Activated naive CD4-positive, alpha-beta T cell treated with anti-CD3 and anti-CD28 coated beads, Interleukin-2, amount 50 U/mL, for 72 hours (primary cell): Measurements from ENCODE around the gene TBC1D22A. TPM values are rescaled to one million over a fixed set of nuclear protein-coding genes. Genes with fewer than 3 reads are reported as not detected.
"Not testable (repeated sequence)": the region's sequence is repeated elsewhere in the genome, so short reads cannot be mapped to it uniquely, and the experiment has no call there.

Experiments
- ATAC-seq, 2 donors: fragments of 150-1000 bp; cut with Tn5 transposase; 2 replicates each; pipeline ENCODE4 v1.10.0; 2021; ENCODE audit warnings: mild to moderate bottlenecking in 2 of 2, moderate library complexity in 2 of 2
- DNase-seq, 2 donors: peaks; one replicate each; pipeline ENCODE4 v3.0.0; 2021 to 2022; ENCODE audit warnings: low spot score in 2 of 2
- H3K27ac Mint-ChIP-seq, 2 donors: one replicate each; pipeline ENCODE4 v1.8.0; 2022; ENCODE audit warnings: mild to moderate bottlenecking in 2 of 2, mixed read lengths in 2 of 2
- H3K36me3 Mint-ChIP-seq, 2 donors: one replicate each; pipeline ENCODE4 v1.8.0; 2022; ENCODE audit warnings: mixed read lengths in 2 of 2
- H3K9me3 Mint-ChIP-seq, 2 donors: one replicate each; pipeline ENCODE4 v1.8.0; 2022; ENCODE audit warnings: mixed read lengths in 2 of 2
- total RNA-seq, 2 donors: library from RNA; stranded (reverse); gene quantifications; one replicate each; pipeline ENCODE4 v1.2.3, GENCODE V29; 2022

TBC1D22A gene
- total RNA-seq, 2 donors from 2014 or later = 17.8 to 50.8 TPM

DNA sequence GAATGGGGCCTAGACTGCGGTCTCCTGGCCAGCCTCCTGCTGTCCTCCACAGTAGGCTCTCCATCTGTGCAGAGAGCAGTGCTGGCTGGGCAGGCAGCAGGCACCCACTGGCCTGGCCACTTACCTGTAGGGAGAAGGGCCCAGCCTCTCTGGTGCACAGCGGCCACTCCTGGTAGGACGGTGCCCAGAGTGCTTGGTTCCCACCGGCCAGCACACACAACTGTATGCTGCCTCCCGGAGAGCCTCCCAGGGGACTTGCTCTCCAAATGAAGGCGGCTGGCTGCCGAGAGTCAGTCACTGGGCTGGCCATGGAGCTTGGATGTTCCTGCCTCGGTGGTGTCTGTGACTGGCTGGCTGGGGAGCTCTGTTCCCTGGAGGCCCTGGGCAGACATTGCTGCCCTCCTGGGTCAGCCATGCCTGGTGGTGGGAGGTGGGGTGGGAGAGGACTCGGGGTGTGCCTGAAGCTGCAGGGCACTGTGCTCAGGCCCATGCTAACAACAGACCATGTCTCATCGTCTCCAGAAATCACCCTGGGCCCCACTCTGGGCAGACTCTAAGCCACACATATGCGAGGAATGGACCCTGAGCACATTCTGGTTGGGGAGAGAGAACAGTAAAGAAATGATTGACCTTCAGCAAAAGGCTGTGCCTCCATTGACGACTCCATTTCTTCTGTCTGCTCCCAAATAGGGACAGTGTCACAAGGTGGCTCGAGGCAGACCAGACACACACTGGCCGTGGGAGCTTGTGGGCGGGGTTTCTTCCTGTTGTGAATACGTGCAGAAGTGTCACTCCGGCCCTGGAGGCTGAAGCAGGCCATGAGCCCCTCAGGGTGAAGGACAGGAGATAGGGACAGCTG, 350.8 kb downstream of the TBC1D22A start:
- no peak for ATAC-seq
- Mint-ChIP-seq H3K9me3 (no peaks in the 10 kb centered on the region), H3K27ac (peak overlapping the region; percentile 33 to 40), H3K36me3 (no peaks in the 10 kb centered on the region)
- DNase-seq = no peak

DNA sequence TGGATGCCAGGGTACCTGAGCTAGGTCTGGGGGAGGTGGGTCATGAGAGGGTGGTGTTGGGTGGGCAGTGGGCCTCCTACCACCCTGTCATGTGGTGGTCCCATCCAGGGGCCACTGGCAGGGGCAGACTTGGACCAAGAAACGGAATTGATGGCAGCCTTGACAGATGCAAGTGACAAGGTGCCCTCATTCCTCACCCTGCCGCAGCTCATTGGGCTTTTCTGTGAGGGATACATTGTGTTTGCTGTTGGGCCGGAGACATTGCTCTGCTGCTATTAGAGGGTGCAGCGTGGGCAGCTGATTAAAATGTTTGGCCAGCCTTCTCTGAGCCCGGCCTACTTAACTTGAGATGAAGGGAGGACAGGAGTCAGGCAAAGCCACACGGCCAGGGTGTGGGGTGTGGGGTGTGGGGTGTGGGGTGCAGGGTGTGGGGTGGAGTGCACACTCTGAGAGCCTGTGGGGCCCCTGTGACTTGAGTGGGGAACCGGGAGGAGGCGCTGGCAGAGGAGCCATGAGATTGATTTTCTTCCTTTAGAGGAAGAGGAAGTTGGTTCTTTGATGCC, 351.5 kb downstream of the TBC1D22A start:
- DNase-seq = no peak
- peak overlapping the region; percentile 33 to 40 for H3K27ac Mint-ChIP-seq
- no peak for ATAC-seq
- no peaks in the 10 kb centered on the region for H3K36me3 Mint-ChIP-seq
- H3K9me3 Mint-ChIP-seq = no peaks in the 10 kb centered on the region

DNA sequence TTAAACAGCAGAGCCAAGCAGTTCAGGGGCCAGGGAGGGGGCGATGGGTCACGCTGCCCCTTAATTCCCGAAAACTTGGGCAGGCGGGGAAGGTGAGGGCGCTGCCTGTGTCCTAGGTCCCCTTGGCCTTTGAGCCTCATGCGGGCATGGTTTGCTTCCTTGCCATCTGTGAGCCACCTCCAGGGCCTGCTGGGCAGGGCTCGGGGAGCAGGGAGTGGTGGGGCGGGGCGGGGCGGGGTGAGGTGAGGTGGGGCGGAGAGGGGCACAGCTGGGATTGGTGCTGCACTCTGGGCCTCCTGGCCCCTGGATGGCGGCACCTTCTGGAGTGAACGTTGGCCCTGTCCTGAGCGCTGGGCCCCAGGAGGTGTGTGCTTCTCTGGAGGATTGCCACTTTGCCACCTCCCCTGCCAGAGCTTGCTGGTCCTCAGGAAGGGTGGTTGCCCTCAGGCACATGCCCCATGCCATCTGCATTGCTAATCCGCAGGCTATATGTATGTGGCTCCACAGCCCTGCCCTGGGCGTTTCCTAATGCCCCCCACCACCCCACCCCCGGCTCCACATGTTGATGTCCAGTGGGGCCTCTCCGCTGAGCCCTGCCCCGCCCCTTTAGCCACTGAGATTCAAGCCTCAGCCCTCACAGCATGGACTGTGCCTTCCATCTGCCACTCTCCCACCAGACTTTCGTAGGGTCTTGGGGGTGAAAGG, 352.5 kb downstream of the TBC1D22A start:
- Mint-ChIP-seq H3K36me3 (no peaks in the 10 kb centered on the region), H3K9me3 (no peaks in the 10 kb centered on the region), H3K27ac (no peak overlapping the region)
- DNase-seq (no peak), ATAC-seq (no peak)

DNA sequence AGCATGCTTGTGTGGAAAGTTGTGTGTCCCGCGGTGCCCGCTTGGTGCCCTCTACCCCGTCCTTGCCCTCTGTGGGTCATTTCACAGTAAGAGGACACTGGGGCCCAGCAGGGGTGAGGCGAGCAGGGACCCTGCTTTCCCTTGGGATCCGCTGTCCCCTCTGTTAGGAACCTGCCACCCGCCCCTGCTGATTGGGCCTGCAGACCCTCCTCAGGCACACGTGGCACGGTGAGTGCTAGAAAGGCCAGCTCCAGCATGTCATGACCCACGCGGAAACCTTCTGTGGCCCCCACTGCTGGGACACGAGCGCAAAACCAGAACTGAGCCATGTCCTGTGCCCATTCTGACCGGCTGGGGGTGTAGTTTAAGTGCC, 353.1 kb downstream of the TBC1D22A start:
- Mint-ChIP-seq H3K9me3 (no peaks in the 10 kb centered on the region), H3K27ac (no peak overlapping the region), H3K36me3 (no peaks in the 10 kb centered on the region)
- ATAC-seq (no peak), DNase-seq (no peak)

DNA sequence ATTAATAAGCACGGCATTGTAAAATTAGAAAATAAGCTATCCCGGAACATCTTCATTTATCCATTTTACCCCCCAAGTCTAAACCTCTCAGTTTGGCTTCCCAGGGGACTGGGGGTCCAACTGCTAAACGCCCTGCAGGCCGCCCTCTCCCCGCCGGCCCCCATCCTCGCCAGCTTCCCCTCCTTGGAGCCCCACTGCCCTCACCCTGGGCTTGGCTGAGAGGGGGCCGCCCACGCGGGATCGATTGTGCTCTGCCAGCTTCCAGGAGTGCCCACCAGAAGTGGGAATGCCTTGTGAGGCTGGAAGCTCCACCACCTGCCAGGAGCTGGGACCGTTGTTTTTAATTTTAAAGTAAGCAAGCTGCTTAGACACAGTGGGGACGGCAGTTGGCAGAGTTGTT, 353.5 kb downstream of the TBC1D22A start:
- no peaks in the 10 kb centered on the region for H3K9me3 Mint-ChIP-seq
- DNase-seq (no peak), ATAC-seq (no peak)
- H3K36me3 Mint-ChIP-seq = no peaks in the 10 kb centered on the region
- no peak overlapping the region for H3K27ac Mint-ChIP-seq

DNA sequence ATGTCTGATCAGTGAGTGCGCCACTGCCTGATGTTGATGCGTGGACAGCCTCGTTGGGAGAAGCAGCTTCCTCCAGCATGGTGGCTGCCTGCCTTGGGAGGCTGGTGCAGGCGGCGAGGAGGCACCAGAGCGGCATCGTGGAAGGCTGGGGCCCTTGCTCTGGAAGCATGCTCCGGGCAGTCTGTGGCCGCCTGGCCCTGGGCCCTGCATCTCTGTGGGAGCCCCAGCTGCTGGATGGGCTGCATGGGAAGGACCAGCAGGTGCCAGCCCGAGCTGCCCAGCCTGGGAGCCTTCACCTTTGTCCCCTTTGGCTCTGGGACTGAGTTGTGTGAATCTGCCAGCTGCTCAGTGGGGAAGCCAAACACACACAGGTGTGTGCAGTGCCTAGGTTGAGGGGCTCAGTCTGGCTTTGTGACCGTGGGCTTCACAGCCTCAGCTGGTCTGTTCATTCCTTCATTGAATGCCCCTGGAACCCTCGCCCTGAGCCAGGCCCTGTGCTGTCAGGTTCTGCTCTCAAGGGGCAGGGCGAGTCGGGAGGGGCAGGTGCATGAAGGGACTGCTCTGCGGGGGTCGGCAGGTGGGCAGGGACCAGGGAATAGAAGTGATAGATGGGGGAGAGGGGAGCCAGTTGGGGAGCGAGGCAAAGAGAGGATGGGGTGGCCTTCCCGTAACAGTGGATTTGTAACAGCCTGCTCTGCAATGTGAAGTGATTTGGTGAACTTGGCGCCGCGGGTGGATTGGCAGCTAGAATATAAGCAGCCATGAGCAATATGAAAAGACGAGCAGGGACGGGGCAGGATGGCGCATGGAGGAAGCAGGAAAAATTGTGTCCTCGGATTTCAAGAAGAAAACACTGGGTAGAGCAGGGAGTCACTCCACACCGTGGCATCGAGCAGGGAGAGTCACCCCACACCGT, 354.2 kb downstream of the TBC1D22A start:
- peak overlapping the region in 1 of 2 donors; percentile 66 for H3K27ac Mint-ChIP-seq
- H3K9me3 Mint-ChIP-seq = no peaks in the 10 kb centered on the region
- ATAC-seq = no peak
- H3K36me3 Mint-ChIP-seq = no peaks in the 10 kb centered on the region
- no peak for DNase-seq

DNA sequence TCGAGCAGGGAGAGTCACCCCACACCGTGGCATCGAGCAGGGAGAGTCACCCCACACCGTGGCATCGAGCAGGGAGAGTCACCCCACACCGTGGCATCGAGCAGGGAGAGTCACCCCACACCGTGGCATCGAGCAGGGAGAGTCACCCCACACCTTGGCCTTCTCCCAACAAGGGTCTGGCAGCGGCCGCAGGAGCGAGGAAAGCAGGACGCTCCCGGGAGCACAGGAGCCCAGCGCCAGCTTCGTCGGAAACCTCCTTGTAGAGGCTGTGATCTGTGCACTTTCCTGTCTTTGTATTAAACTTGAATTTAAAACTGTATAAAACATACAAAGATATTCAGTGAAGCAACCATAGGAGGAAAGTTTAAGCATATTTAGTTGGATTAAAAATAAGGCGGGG, 355.0 kb downstream of the TBC1D22A start:
- not testable (repeated sequence) for ATAC-seq, H3K9me3 Mint-ChIP-seq, DNase-seq, H3K36me3 Mint-ChIP-seq, H3K27ac Mint-ChIP-seq

DNA sequence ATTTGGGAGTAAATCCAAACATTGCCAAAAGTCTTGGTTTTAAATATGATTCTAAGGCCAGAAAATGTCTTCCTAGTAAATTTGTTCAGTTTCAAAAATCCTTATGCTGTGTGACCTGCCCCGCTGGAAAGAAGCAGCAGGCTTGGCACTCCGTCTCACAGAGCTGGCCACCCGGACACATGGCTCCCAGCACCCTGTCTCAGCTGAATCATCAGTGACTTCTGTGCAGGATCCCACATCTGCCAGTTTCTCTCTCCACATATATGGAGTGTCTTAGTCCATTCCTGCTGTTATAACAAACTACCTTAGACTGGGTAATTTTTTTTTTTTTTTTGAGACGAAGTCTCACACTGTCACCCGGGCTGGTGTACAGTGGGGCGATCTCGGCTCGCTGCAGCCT, 356.7 kb downstream of the TBC1D22A start:
- no peak for DNase-seq
- no peak for ATAC-seq
- Mint-ChIP-seq H3K27ac (no peak overlapping the region), H3K36me3 (no peaks in the 10 kb centered on the region), H3K9me3 (no peaks in the 10 kb centered on the region)

DNA sequence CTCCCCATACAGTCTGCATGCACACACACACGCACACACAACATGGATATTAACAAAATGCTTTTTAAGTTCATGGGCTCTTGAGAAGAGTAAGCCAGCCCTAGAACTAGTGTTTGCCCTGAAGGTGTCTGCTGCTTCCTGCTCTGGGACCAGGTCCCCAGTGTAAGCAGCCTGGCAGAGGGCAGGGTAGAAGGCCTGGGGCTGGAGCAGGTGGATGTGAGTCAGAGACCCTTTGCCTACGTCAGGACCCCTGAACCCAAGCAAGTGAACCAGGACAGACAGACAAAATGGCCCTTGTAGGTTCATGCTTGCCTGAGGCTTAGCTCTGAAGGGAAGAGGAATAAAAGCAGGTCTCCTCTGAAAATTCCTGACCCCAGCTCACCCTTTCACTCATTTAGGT, 357.9 kb downstream of the TBC1D22A start:
- DNase-seq (no peak), ATAC-seq (no peak)
- Mint-ChIP-seq H3K27ac (peak overlapping the region in 1 of 2 donors; percentile 29), H3K9me3 (no peaks in the 10 kb centered on the region), H3K36me3 (no peaks in the 10 kb centered on the region)

DNA sequence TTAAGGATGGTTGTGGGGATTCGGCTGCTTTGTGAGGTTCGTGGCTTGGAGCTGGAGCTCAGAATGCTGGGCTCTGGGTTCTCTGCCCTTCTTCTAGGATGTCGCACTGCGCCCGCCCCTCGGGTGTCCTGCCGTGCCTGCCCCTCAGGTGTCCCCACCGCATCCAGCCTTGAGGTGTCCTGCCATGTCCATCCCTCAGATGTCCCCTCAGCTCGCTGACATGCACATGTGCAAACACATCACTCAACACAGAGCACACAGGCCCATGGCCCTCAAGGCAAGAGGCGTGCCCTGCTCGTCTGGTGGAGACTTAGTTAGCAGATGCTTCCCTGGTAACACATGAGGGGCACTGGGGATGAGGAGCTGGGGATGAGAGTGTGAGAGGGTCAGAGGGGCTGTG, 359.3 kb downstream of the TBC1D22A start:
- no peak for ATAC-seq
- no peak overlapping the region for H3K27ac Mint-ChIP-seq

DNA sequence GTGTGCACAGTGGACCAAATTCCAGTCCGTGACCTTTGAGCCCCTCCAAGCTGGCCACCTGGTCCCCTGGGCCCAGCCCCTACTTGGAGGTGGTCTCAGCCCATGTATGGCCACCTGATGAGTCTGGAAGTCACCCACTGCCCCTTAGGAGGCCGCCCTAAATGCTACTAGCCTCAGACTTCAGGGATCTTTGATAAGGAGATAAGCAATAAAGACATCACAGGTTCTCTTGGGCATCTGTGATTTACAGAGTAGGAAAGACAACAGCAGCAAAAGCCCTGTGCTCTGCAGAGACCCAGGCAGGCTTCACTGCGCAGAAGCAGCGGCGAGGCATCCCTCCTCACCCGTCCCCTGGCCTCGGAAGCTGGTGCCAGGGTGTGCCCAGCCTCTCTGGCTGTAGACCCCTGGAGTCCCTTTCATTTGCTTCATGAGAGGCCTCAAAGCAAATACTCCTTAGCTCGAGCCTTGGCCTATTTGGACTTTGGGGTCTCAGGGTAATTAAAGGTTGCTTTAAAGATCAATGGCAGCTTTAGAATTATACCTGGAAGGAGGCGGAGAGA, 360.1 kb downstream of the TBC1D22A start:
- ATAC-seq (no peak), DNase-seq (no peak)
- Mint-ChIP-seq H3K27ac (no peak overlapping the region), H3K36me3 (no peaks in the 10 kb centered on the region), H3K9me3 (no peaks in the 10 kb centered on the region)

More for the DNA sequence above, 359.3 kb downstream of the TBC1D22A start:
- no peaks in the 10 kb centered on the region for H3K36me3 Mint-ChIP-seq
- no peaks in the 10 kb centered on the region for H3K9me3 Mint-ChIP-seq
- no peak for DNase-seq

DNA sequence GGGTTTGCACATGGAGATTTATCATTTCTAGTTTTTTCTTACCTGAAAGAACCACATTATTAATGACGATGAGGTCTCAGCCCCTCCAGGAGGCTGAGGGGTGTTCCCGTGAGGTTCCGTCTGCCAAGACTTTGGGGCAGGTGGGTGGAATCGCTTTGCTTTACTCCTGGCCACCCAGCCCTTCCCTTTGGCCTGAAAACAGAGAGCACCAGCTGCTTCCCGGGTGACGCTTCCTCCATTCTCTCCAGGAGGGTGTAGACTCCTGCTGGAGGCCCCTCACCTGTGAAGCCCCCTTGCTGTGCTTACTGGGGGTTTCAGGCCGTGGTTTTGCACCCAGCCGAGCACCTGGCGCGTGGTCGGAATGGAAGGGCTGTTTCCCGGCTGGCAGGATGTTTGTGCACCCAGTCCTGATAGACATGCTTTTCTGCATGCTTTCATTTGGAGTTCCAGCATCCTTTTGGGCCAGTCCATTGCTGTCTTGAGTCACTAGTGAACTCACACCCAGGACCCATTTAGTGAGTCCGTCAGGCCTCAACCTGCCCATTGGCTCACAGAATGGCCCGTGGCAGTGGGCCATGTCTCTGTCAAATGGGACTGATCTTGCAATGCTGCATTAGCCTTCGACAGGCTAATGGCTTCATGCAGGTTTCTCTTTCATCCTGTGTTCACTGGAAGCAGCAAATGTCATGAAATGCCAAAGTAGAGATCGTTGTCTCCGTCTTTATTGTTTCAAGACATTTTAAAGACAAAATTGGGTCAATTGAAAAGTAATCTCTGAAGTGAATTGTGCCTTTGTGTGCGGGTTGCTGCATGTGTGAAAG, 360.8 kb downstream of the TBC1D22A start:
- Mint-ChIP-seq H3K9me3 (no peaks in the 10 kb centered on the region), H3K36me3 (no peaks in the 10 kb centered on the region), H3K27ac (peak overlapping the region in 1 of 2 donors; percentile 58)
- ATAC-seq (no peak), DNase-seq (no peak)

DNA sequence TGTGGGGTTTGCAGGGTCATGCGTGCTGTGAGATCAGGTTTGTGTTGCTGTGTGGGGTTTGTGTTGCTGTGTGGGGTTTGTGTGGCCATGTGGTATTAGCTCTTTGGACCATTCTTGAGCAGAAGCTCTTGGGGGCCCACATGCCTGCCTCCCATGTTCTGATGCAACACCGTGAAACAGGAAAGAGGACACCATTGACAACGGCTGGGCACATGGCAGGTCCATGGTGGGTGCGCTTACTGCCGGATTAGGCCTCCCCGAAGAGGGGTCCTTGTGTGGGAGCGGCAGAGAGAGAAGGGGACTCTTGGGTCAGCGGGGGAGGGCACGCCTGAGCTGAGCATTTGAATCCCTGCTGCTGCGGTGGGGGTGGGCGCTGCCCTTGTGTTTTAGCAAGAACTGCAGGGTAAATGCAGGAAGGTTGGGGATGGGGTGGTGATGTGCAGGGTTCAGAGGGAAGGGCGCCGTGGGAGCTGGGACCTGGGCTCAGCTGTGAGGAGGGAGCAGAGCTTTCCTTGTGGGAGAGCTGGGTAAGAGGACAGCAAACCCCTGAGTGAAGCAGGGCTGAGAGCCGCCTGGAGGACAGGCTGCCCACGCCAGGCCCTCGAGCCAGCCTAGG, 361.5 kb downstream of the TBC1D22A start:
- ATAC-seq (no peak), DNase-seq (no peak)
- Mint-ChIP-seq H3K9me3 (no peaks in the 10 kb centered on the region), H3K27ac (peak overlapping the region; percentile 24 to 58), H3K36me3 (no peaks in the 10 kb centered on the region)

DNA sequence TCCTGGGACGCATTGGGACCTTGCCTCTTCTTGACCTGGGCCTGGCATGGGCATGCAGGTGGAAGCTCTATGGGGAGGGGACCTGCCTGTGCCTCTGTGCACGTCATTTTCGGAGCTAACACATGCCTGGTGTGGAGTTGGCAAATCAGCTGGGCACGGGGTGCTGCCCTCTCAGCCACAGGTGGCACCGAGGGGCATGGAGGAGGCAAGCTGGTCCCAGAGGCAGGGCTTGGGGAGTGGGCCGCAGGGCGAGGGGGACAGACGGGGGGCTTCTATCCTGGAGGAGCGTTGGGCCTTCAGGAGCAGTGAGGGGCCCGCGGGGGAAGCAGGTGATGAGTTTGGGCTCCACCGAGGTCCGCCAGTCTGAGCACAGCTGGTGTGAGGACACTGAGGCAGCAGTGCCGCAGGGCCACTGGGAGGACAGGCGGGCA, 362.0 kb downstream of the TBC1D22A start:
- Mint-ChIP-seq H3K9me3 (no peaks in the 10 kb centered on the region), H3K36me3 (no peaks in the 10 kb centered on the region), H3K27ac (peak overlapping the region in 1 of 2 donors; percentile 24)
- DNase-seq (no peak), ATAC-seq (no peak)

DNA sequence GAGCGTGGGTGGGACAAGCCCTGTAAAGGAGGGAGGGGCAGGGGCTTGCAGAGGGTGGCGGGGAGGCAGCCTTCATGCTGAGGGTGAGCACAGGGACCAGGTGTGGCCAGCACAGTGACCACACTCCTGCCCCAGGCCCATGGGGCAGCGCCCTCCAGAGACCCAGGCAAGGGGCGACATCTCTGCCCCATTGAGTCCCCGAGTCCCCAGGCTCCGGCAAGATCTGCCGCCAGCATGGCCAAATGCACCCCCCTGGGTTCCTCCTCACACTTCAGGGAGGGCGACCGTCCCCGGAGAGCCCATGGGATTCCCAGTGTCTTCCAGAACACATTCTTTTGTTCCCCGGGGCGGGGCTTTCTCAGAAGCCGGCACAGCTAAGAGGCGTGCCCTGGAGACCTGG, 362.5 kb downstream of the TBC1D22A start:
- H3K27ac Mint-ChIP-seq = peak overlapping the region; percentile 0 to 24
- ATAC-seq = peak; percentile 20 to 23
- H3K36me3 Mint-ChIP-seq = no peaks in the 10 kb centered on the region
- DNase-seq = no peak
- no peaks in the 10 kb centered on the region for H3K9me3 Mint-ChIP-seq
